Activated CD8-positive, alpha-beta memory T cell treated with anti-CD3 and anti-CD28 coated beads, Interleukin-2, amount 50 U/mL, for 1 hour (primary cell): ENCODE results near the gene SACM1L.

ENCODE experiments used
- DNase-seq: peaks from one replicate; pipeline ENCODE4 v3.0.0-alpha.2; 2020; ENCODE audit errors: extremely low read depth

Gene SACM1L

GRCh38 chr3:45786801-45787495 is 97.8 kb downstream of the SACM1L start:
- DNase-seq: no peak

GRCh38 chr3:45787551-45787950 is 98.4 kb downstream of the SACM1L start:
- no peak for DNase-seq

DNA sequence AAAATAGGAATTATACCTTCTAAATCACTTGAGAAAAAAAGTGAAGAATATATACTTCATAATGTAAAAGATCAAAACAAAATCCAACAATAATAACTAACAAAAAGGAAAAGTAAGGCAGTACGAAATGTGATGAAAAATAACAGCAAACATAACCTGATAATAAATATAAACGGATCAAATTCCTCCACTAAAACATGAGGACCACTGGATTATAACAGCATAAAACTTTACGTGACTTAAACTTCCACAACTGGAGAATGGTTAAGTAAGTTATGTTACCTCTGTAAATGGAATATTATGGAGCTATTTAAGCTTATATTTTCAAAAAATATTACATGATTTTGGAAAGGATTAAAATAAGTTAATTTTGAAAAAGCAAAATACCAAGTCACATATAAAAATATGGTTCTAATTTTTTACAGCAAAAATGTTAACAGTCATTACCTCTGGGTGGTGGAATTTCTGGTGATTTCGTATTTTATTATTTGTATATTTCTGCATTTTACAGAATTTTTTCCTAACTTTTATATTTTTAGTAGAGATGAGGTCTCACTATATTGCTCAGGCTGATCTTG is 100.1 kb downstream of the SACM1L start:
- DNase-seq: no peak

- DNase-seq: no peak
These were observed 101.4 kb downstream of the SACM1L start for GRCh38 chr3:45790596-45790995.

GRCh38 chr3:45792036-45792435 is 102.8 kb downstream of the SACM1L start:
- no peak for DNase-seq

GRCh38 chr3:45792516-45793172 is 103.4 kb downstream of the SACM1L start:
- no peak for DNase-seq

- DNase-seq: no peak
These were observed 104.4 kb downstream of the SACM1L start for GRCh38 chr3:45793482-45794176.

GRCh38 chr3:45794177-45794560 is 105.0 kb downstream of the SACM1L start:
- DNase-seq: no peak

DNA sequence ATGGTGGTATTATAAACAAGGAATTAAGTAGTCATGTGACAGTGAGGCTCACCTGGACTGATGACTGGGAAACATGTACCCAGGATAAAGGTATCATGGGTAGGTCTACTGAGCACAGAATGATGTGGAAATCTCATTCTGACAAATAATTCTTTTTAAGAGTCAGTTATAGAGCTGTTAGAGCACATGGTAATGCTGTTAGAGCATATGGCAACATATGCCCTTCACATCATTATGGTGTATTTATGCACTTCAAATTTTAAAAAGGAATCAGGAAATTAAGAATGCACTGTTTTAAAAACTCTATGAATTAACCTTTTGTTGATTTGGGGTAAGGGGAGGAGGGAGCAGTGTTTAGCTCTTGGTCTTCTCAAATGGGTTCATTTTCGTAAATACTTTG is 105.5 kb downstream of the SACM1L start:
- no peak for DNase-seq
